H9 (cell line): ENCODE results near the gene AP2A1. TPM values are rescaled to one million over a fixed set of nuclear protein-coding genes. Genes with fewer than 3 reads are reported as not detected.

Source experiments
- DNase-seq: peaks from one replicate; pipeline ENCODE4 v3.0.0-alpha.2; 2017
- H2AFZ ChIP-seq: one replicate; pipeline ENCODE4 v1.6.1; 2013; ENCODE audit warnings: mild to moderate bottlenecking, low read length, control low read depth, moderate library complexity
- H2AK5ac ChIP-seq: 2 replicates; pipeline ENCODE4 v1.6.1; 2013; ENCODE audit warnings: low read length, control low read depth, mixed read lengths; ENCODE audit not compliant: insufficient read length
- H2BK120ac ChIP-seq: one replicate; pipeline ENCODE4 v1.6.1; 2013; ENCODE audit warnings: low read depth, mild to moderate bottlenecking, low read length, control low read depth, inconsistent platforms; ENCODE audit not compliant: poor library complexity, severe bottlenecking
- H2BK12ac ChIP-seq: 2 replicates; pipeline ENCODE4 v1.6.1; 2013; ENCODE audit warnings: low read length, control low read depth, mixed read lengths, low read depth; ENCODE audit not compliant: insufficient read length
- H2BK15ac ChIP-seq: 2 replicates; pipeline ENCODE4 v1.6.1; 2013; ENCODE audit warnings: low read depth, low read length, control low read depth
- H2BK20ac ChIP-seq: one replicate; pipeline ENCODE4 v1.6.1; 2013; ENCODE audit warnings: low read depth, mild to moderate bottlenecking, low read length, control low read depth, inconsistent platforms; ENCODE audit not compliant: poor library complexity, severe bottlenecking
- H2BK5ac ChIP-seq: 2 replicates; pipeline ENCODE4 v1.6.1; 2013; ENCODE audit warnings: low read length, control low read depth, mixed read lengths; ENCODE audit not compliant: insufficient read length
- H3K14ac ChIP-seq: 2 replicates; pipeline ENCODE4 v1.6.1; 2013; ENCODE audit warnings: low read length, control low read depth; ENCODE audit not compliant: insufficient read depth
- H3K18ac ChIP-seq: 2 replicates; pipeline ENCODE4 v1.6.1; 2013; ENCODE audit warnings: low read depth, mild to moderate bottlenecking, mixed read lengths, low read length, control low read depth; ENCODE audit not compliant: insufficient read length
- H3K23ac ChIP-seq: 2 replicates; pipeline ENCODE4 v1.6.1; 2013; ENCODE audit warnings: low read length, control low read depth, mixed read lengths, low read depth; ENCODE audit not compliant: insufficient read length
- H3K23me2 ChIP-seq: 2 replicates; pipeline ENCODE4 v1.6.1; 2013; ENCODE audit warnings: low read depth, mild to moderate bottlenecking, mixed read lengths, low read length, control low read depth; ENCODE audit not compliant: insufficient read length, poor library complexity, severe bottlenecking
- H3K27ac ChIP-seq: 2 replicates; pipeline ENCODE4 v1.5.1; 2013; ENCODE audit warnings: low read length, control low read depth, mixed read lengths, low read depth; ENCODE audit not compliant: insufficient read length
- H3K27me3 ChIP-seq: 2 replicates; pipeline ENCODE4 v1.6.1; 2013; ENCODE audit warnings: low read length, control low read depth, inconsistent platforms; ENCODE audit not compliant: insufficient read depth
- H3K4ac ChIP-seq: 2 replicates; pipeline ENCODE4 v1.6.1; 2013; ENCODE audit warnings: low read depth, mild to moderate bottlenecking, control low read depth, inconsistent platforms, low read length, moderate library complexity
- H3K4me1 ChIP-seq: 2 replicates; pipeline ENCODE4 v1.6.1; 2013; ENCODE audit warnings: low read length, control low read depth, inconsistent platforms; ENCODE audit not compliant: insufficient read depth
- H3K4me2 ChIP-seq: 2 replicates; pipeline ENCODE4 v1.6.1; 2013; ENCODE audit warnings: low read length, control low read depth, mixed read lengths; ENCODE audit not compliant: insufficient read length, insufficient read depth
- H3K56ac ChIP-seq: 2 replicates; pipeline ENCODE4 v1.6.1; 2013; ENCODE audit warnings: low read depth, mild to moderate bottlenecking, mixed read lengths, low read length, control low read depth; ENCODE audit not compliant: insufficient read length
- H3K79me1 ChIP-seq: 2 replicates; pipeline ENCODE4 v1.6.1; 2013; ENCODE audit warnings: low read depth, mild to moderate bottlenecking, moderate library complexity, low read length, control low read depth, inconsistent platforms; ENCODE audit not compliant: insufficient read depth, poor library complexity, severe bottlenecking
- H3K79me2 ChIP-seq: 2 replicates; pipeline ENCODE4 v1.6.1; 2013; ENCODE audit warnings: low read length, control low read depth, inconsistent platforms; ENCODE audit not compliant: insufficient read depth
- H3K9ac ChIP-seq: 2 replicates; pipeline ENCODE4 v1.6.1; 2013; ENCODE audit warnings: low read length, control low read depth, mixed read lengths; ENCODE audit not compliant: insufficient read length; ENCODE audit errors: extremely low read depth
- H3K9me3 ChIP-seq: one replicate; pipeline ENCODE4 v1.6.1; 2013; ENCODE audit warnings: low read depth, low read length, inconsistent platforms; ENCODE audit not compliant: control insufficient read depth
- H3T11ph ChIP-seq: one replicate; pipeline ENCODE4 v1.6.1; 2013; ENCODE audit warnings: mild to moderate bottlenecking, low read length, control low read depth, inconsistent platforms
- H4K20me1 ChIP-seq: one replicate; pipeline ENCODE4 v1.6.1; 2013; ENCODE audit not compliant: control insufficient read depth, insufficient read length, insufficient read depth
- H4K5ac ChIP-seq: 2 replicates; pipeline ENCODE4 v1.6.1; 2013; ENCODE audit warnings: low read depth, mild to moderate bottlenecking, mixed read lengths, low read length, control low read depth; ENCODE audit not compliant: insufficient read length
- H4K8ac ChIP-seq: replicated peaks from 2 replicates; pipeline ENCODE4 v1.6.1; 2013; ENCODE audit warnings: low read length, control low read depth, mixed read lengths, low read depth; ENCODE audit not compliant: insufficient read length
- H4K91ac ChIP-seq: 2 replicates; pipeline ENCODE4 v1.6.1; 2013; ENCODE audit warnings: low read depth, mild to moderate bottlenecking, moderate library complexity, mixed read lengths, low read length, control low read depth; ENCODE audit not compliant: insufficient read length
- H3K27ac Mint-ChIP-seq, 3 experiments: 2 replicates in 2 of 3; 3 replicates in 1 of 3; pipeline ENCODE4 v1.8.0; 2020 to 2021; ENCODE audit warnings: mixed read lengths in 3 of 3, mild to moderate bottlenecking in 1 of 3, moderate library complexity in 1 of 3
- H3K27me3 Mint-ChIP-seq: 2 replicates; pipeline ENCODE4 v1.8.0; 2021; ENCODE audit warnings: low read depth, mild to moderate bottlenecking, moderate library complexity, mixed read lengths
- H3K36me3 Mint-ChIP-seq, 3 experiments: 2 replicates in 2 of 3; 3 replicates in 1 of 3; pipeline ENCODE4 v1.8.0; 2020 to 2021; ENCODE audit warnings: low read depth in 3 of 3, mixed read lengths in 3 of 3; ENCODE audit not compliant: insufficient read depth in 1 of 3
- H3K4me1 Mint-ChIP-seq, 2 experiments: 2 replicates each; pipeline ENCODE4 v1.8.0; 2020; ENCODE audit warnings: mixed read lengths in 2 of 2
- H3K4me3 Mint-ChIP-seq, 2 experiments: 2 replicates in 1 of 2; 3 replicates in 1 of 2; pipeline ENCODE4 v1.8.0; 2020 to 2021; ENCODE audit warnings: mild to moderate bottlenecking in 2 of 2, mixed read lengths in 2 of 2, moderate library complexity in 1 of 2
- H3K9me3 Mint-ChIP-seq, 2 experiments: 2 replicates in 1 of 2; 3 replicates in 1 of 2; pipeline ENCODE4 v1.8.0; 2020; ENCODE audit warnings: mild to moderate bottlenecking in 2 of 2, mixed read lengths in 2 of 2, moderate library complexity in 1 of 2
- WGBS: extraction: QIAGEN DNeasy Blood & Tissue Kit; methylation state at CpG from one replicate; pipeline ENCODE4 v1.1.7; 2013; ENCODE audit warnings: missing lambda C conversion rate, low lambda C conversion rate, mixed read lengths; ENCODE audit not compliant: insufficient read length; ENCODE audit errors: extremely low coverage; 5-methylcytosine and 5-hydroxymethylcytosine counted together
- total RNA-seq: library from RNA; stranded (reverse); gene quantifications from 2 replicates; pipeline ENCODE4 v1.2.1, GENCODE V29; 2021
- TF ChIP-seq, protein P1 (sequence below): fragments of 200-600 bp; sonication (generic); conservative IDR thresholded peaks from 3 replicates; pipeline ENCODE4 v1.8.0; 2021; ENCODE audit warnings: antibody characterized with exemption, mild to moderate bottlenecking

AP2A1 gene
- total RNA-seq, 1 experiment from 2014 or later = 108 TPM

DNA sequence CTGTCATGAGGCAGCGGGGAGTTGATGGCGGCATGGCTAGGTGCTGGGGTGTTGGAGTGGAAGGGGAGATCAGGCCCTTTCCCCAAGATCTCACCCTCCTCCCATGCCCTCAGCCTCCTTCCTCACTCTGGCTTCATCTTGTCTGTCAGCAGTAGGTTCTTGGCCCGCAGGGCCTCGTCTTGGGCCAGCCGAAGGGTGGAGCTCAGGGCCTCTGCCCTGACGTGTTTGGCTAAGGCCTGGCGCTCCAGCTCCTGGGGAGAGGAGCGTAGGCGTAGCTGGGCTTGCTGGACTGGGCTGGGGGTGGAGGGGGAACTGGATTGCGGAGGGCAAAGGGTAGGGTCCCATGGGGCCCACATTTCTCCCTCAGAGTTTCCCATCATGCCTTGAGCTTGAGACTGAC, 26.9 kb upstream of the AP2A1 start:
- H4K20me1 ChIP-seq = no peaks in the 10 kb centered on the region
- H3K79me1 ChIP-seq = no peaks in the 10 kb centered on the region
- H3K27ac Mint-ChIP-seq = no peak overlapping the region
- H4K5ac ChIP-seq = no peak overlapping the region
- no peak for DNase-seq
- no peak overlapping the region for H2BK15ac ChIP-seq
- H3K27me3 ChIP-seq = no peaks in the 10 kb centered on the region
- peaks cover 0 to 3% of the 10 kb centered on the region in 2 experiments; a peak in 2 of 5 replicates for H3K9me3 Mint-ChIP-seq
- H3K36me3 Mint-ChIP-seq = no peaks in the 10 kb centered on the region; a peak in 1 of 7 replicates
- H3K9ac ChIP-seq = no peak overlapping the region
- no peaks in the 10 kb centered on the region for H3K79me2 ChIP-seq
- no peak overlapping the region for H2BK20ac ChIP-seq
- no peak overlapping the region for H3K14ac ChIP-seq
- H3K4me3 Mint-ChIP-seq = no peak overlapping the region
- no peak overlapping the region for H3K56ac ChIP-seq
- no peak overlapping the region for H2BK12ac ChIP-seq
- no peak overlapping the region for H2BK5ac ChIP-seq
- H3K4me1 Mint-ChIP-seq = 0 out of 4 replicates have a peak, but pooled peaks cover 0 to 2% of the 10 kb centered on the region in 2 experiments
- no peaks in the 10 kb centered on the region for H3K23me2 ChIP-seq
- no peak overlapping the region for H3K18ac ChIP-seq
- H2AFZ ChIP-seq = no peak overlapping the region
- no peaks in the 10 kb centered on the region; the same call in 1 of the 2 replicates for H3K27me3 Mint-ChIP-seq
- no peak overlapping the region for H4K91ac ChIP-seq
- no peak overlapping the region for H3T11ph ChIP-seq
- no peaks in the 10 kb centered on the region for H3K9me3 ChIP-seq
- no peak overlapping the region for H3K4ac ChIP-seq
- no peak overlapping the region for H3K4me2 ChIP-seq
- no peak overlapping the region for H3K27ac ChIP-seq
- no CpG with 5 or more reads among the region's 10 CpGs for WGBS
- TF ChIP-seq, protein P1, sequence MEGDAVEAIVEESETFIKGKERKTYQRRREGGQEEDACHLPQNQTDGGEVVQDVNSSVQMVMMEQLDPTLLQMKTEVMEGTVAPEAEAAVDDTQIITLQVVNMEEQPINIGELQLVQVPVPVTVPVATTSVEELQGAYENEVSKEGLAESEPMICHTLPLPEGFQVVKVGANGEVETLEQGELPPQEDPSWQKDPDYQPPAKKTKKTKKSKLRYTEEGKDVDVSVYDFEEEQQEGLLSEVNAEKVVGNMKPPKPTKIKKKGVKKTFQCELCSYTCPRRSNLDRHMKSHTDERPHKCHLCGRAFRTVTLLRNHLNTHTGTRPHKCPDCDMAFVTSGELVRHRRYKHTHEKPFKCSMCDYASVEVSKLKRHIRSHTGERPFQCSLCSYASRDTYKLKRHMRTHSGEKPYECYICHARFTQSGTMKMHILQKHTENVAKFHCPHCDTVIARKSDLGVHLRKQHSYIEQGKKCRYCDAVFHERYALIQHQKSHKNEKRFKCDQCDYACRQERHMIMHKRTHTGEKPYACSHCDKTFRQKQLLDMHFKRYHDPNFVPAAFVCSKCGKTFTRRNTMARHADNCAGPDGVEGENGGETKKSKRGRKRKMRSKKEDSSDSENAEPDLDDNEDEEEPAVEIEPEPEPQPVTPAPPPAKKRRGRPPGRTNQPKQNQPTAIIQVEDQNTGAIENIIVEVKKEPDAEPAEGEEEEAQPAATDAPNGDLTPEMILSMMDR = no peak
- H3K23ac ChIP-seq = no peak overlapping the region
- no peak overlapping the region for H2BK120ac ChIP-seq
- H3K4me1 ChIP-seq = no peaks in the 10 kb centered on the region
- no peak overlapping the region for H2AK5ac ChIP-seq
- H4K8ac ChIP-seq = no peak overlapping the region
